HCT116 (cell line): Measurements from ENCODE around the gene KCNN3. TPM values are rescaled to one million over a fixed set of nuclear protein-coding genes. Genes with fewer than 3 reads are reported as not detected.

Experiments
- ATAC-seq: fragments of 200-7000 bp; cut with Tn5 transposase; 2 replicates; pipeline ENCODE4 v1.9.1; 2020; ENCODE audit warnings: mild to moderate bottlenecking, moderate library complexity
- BruUV-seq: library from RNA; stranded (reverse); fragments of 400-500 nt; replicated peaks from 2 replicates; lab custom pipeline; 2021; lab: Mats Ljungman, UMichigan
- CTCF ChIA-PET: fragments of 300-600 bp; sonication (Branson Sonifier 250); formaldehyde crosslinking; loops from one replicate; lab custom pipeline; 2021; ENCODE audit warnings: antibody characterized with exemption; lab: Charles Lee
- POLR2A ChIA-PET: fragments of 300-600, 350-600 bp; sonication (Branson Sonifier 250); formaldehyde crosslinking; loops from one replicate; lab custom pipeline; 2021; ENCODE audit warnings: antibody characterized with exemption; lab: Charles Lee
- RAD21 ChIA-PET, 2 experiments: fragments of 300-600 bp; sonication (Branson Sonifier 250); formaldehyde crosslinking; loops; one replicate each; lab custom pipeline; 2023; ENCODE audit warnings: low total read pairs in 2 of 2; ENCODE audit not compliant: uncharacterized antibody in 2 of 2, unreplicated experiment in 2 of 2, low non-redundant PET in 1 of 2; lab: Charles Lee
- DNase-seq: peaks from one replicate; pipeline ENCODE4 v3.0.0-alpha.2; 2010; ENCODE audit warnings: low read depth, low spot score
- H2AFZ ChIP-seq: fragments of 200-600 bp; shearing (Covaris generic), sonication (generic); 2 replicates; pipeline ENCODE4 v1.6.1; 2017; ENCODE audit warnings: low read depth, mixed run types, mixed read lengths, antibody characterized with exemption, low read length; ENCODE audit not compliant: poor library complexity, severe bottlenecking
- H3K27ac ChIP-seq: 2 replicates; pipeline ENCODE4 v1.5.1; 2012; ENCODE audit warnings: low read depth, low read length
- H3K27me3 ChIP-seq: fragments of 200-600 bp; sonication (generic); 2 replicates; pipeline ENCODE4 v1.6.1; 2016; ENCODE audit warnings: mixed run types, low read length, mixed read lengths; ENCODE audit not compliant: insufficient read depth
- H3K36me3 ChIP-seq, 2 experiments: fragments of 200-500 bp in 1 of 2; fragments of 200-600 bp in 1 of 2; sonication (Bioruptor generic) in 1 of 2; sonication (generic) in 1 of 2; 2 replicates each; pipeline versions ENCODE4 v1.5.1 to v1.6.1; 2014 to 2016; ENCODE audit warnings: low read length in 2 of 2, inconsistent platforms in 1 of 2, mixed read lengths in 1 of 2, mixed run types in 1 of 2; ENCODE audit not compliant: insufficient read depth in 2 of 2, control insufficient read depth in 1 of 2
- H3K4me1 ChIP-seq, 2 experiments: fragments of 200-600 bp in 1 of 2; sonication (generic) in 1 of 2; 2 replicates each; pipeline versions ENCODE4 v1.5.1 to v1.6.1; 2012 to 2017; ENCODE audit warnings: low read length in 2 of 2, inconsistent platforms in 1 of 2, mild to moderate bottlenecking in 1 of 2, mixed read lengths in 1 of 2, mixed run types in 1 of 2, moderate library complexity in 1 of 2; ENCODE audit not compliant: insufficient read depth in 2 of 2, control insufficient read depth in 1 of 2
- H3K4me2 ChIP-seq: fragments of 200-600 bp; sonication (generic); 2 replicates; pipeline ENCODE4 v1.6.1; 2017; ENCODE audit warnings: mixed run types, low read length, mixed read lengths
- H3K4me3 ChIP-seq, 2 experiments: fragments of 200-600 bp in 1 of 2; sonication (generic) in 1 of 2; replicated peaks in 1 of 2; 2 replicates each; pipeline ENCODE4 v1.5.1; 2011 to 2016; ENCODE audit warnings: low read length in 2 of 2, control low read depth in 1 of 2, low read depth in 1 of 2, mild to moderate bottlenecking in 1 of 2, mixed read lengths in 1 of 2, mixed run types in 1 of 2
- H3K79me2 ChIP-seq: fragments of 200-600 bp; sonication (generic); 2 replicates; pipeline ENCODE4 v1.6.1; 2017; ENCODE audit warnings: mild to moderate bottlenecking, mixed run types, low read length, moderate library complexity, mixed read lengths; ENCODE audit not compliant: insufficient read depth
- H3K9ac ChIP-seq: fragments of 200-600 bp; sonication (generic); 2 replicates; pipeline ENCODE4 v1.6.1; 2016; ENCODE audit warnings: low read length, mixed read lengths
- H3K9me2 ChIP-seq: fragments of 200-600 bp; sonication (generic), shearing (Covaris generic); 2 replicates; pipeline ENCODE4 v1.6.1; 2017; ENCODE audit warnings: mixed run types, mild to moderate bottlenecking, moderate library complexity; ENCODE audit not compliant: insufficient read depth
- H3K9me3 ChIP-seq, 2 experiments: fragments of 200-500 bp in 1 of 2; fragments of 200-600 bp in 1 of 2; sonication (Bioruptor generic) in 1 of 2; sonication (generic) in 1 of 2; 2 replicates each; pipeline ENCODE4 v1.6.1; 2014 to 2017; ENCODE audit warnings: low read length in 2 of 2, mixed read lengths in 2 of 2, inconsistent platforms in 1 of 2, low read depth in 1 of 2, mild to moderate bottlenecking in 1 of 2, mixed run types in 1 of 2, moderate library complexity in 1 of 2; ENCODE audit not compliant: control insufficient read depth in 1 of 2, insufficient read depth in 1 of 2
- H4K20me1 ChIP-seq: fragments of 200-600 bp; sonication (generic), shearing (Covaris generic); 2 replicates; pipeline ENCODE4 v1.6.1; 2017; ENCODE audit warnings: mixed run types, mild to moderate bottlenecking, moderate library complexity; ENCODE audit not compliant: insufficient read depth
- CEBPB ChIP-seq: IDR thresholded peaks from 2 replicates; pipeline ENCODE4 v1.6.1; 2012; ENCODE audit warnings: low read depth
- EGR1 ChIP-seq: IDR thresholded peaks from 2 replicates; pipeline ENCODE4 v1.6.1; 2012; ENCODE audit warnings: low read depth
- ELF1 ChIP-seq: IDR thresholded peaks from 2 replicates; pipeline ENCODE4 v1.6.1; 2012; ENCODE audit warnings: low read depth, borderline replicate concordance
- EZH2 ChIP-seq: fragments of 200-600 bp; sonication (generic); IDR thresholded peaks from 2 replicates; pipeline ENCODE4 v1.6.1; 2017; ENCODE audit warnings: antibody characterized with exemption, mixed run types
- JUND ChIP-seq: IDR thresholded peaks from 2 replicates; pipeline ENCODE4 v1.6.1; 2012
- POLR2A ChIP-seq: IDR thresholded peaks from 2 replicates; pipeline ENCODE4 v1.7.0; 2011; ENCODE audit warnings: borderline replicate concordance; ENCODE audit not compliant: insufficient read depth, insufficient read length; ENCODE audit errors: extremely low read depth
- SIN3A ChIP-seq: IDR thresholded peaks from 2 replicates; pipeline ENCODE4 v1.6.1; 2012; ENCODE audit warnings: low read depth
- SRF ChIP-seq: IDR thresholded peaks from 2 replicates; pipeline ENCODE4 v1.6.1; 2012; ENCODE audit warnings: low read depth
- YY1 ChIP-seq: IDR thresholded peaks from 2 replicates; pipeline ENCODE4 v1.6.1; 2011; ENCODE audit warnings: low read length, low read depth, moderate library complexity, mild to moderate bottlenecking; ENCODE audit not compliant: insufficient replicate concordance; ENCODE audit errors: extremely low read depth
- intact Hi-C: fragments of 100-400 bp; cut with micrococcal nuclease; formaldehyde crosslinking; loops from 2 replicates; pipeline ENCODE4 v1.10.0; 2022
- total RNA-seq: library from RNA; stranded (reverse); gene quantifications from one replicate; pipeline ENCODE4 v1.2.1, GENCODE V29; 2021; ENCODE audit not compliant: unreplicated experiment
- TF ChIP-seq, protein P1 (sequence below): IDR thresholded peaks from 2 replicates; pipeline ENCODE4 v1.6.1; 2011; ENCODE audit warnings: mild to moderate bottlenecking, low read length, moderate library complexity; ENCODE audit not compliant: insufficient replicate concordance; ENCODE audit errors: extremely low read depth
- TF ChIP-seq, protein P2 (sequence below): IDR thresholded peaks from 2 replicates; pipeline ENCODE4 v1.6.1; 2012; ENCODE audit warnings: low read depth

KCNN3 gene
- total RNA-seq, 1 experiment from 2014 or later, result 1.1 TPM

DNA sequence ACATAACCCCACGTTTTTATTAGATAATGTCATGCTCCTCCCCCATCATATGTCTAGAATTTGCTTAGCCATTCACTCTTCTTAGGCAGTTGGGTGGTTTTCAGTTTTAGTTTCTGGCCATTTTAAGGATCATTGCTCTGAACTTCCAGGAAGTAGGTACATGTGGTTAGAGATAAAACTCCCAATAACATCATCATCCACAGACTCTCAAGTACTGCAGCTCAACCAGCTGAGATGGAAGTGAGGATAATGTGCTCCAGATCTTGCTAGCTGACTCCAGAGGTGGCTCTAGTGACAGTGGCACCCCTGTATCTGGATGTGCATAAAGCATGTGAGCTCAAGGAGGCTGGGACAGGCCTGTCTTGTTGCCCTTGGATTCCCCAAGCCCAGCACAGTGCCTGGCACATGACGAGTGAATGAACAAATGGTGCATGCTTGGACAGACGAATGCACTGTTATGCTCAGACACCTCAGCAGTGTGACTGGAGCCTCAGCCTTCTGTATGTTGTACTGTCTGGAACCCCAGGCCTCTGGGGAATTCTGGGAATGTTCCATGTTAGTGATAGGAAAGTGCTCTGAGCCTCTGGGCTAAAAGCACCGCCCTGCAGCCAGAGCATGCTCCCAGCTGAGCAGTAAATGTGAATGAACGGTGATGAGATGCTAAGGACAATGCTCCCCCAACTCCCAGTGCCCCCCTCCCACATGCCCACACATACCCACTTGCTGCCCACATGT is 16.4 kb upstream of the KCNN3 start:
- peaks cover 0 to 6% of the 10 kb centered on the region in 2 experiments; a peak in 2 of 4 replicates for H3K4me1 ChIP-seq
- ChIA-PET POLR2A (no interaction called here), RAD21 (no interaction called here), CTCF (no interaction called here)
- H3K27ac ChIP-seq, result no peak overlapping the region
- H4K20me1 ChIP-seq, result no peaks in the 10 kb centered on the region
- no peaks in the 10 kb centered on the region for H3K79me2 ChIP-seq
- H3K4me3 ChIP-seq, result no peak overlapping the region
- ATAC-seq (no peak), DNase-seq (no peak)
- H2AFZ ChIP-seq, result no peak overlapping the region
- H3K9ac ChIP-seq, result no peak overlapping the region
- no peaks in the 10 kb centered on the region for H3K9me3 ChIP-seq
- TF ChIP-seq EGR1 (no peak), POLR2A (no peak), YY1 (no peak), CEBPB (no peak), SRF (no peak), ELF1 (no peak), SIN3A (no peak), JUND (no peak), EZH2 (no peak)
- TF ChIP-seq, protein P1, sequence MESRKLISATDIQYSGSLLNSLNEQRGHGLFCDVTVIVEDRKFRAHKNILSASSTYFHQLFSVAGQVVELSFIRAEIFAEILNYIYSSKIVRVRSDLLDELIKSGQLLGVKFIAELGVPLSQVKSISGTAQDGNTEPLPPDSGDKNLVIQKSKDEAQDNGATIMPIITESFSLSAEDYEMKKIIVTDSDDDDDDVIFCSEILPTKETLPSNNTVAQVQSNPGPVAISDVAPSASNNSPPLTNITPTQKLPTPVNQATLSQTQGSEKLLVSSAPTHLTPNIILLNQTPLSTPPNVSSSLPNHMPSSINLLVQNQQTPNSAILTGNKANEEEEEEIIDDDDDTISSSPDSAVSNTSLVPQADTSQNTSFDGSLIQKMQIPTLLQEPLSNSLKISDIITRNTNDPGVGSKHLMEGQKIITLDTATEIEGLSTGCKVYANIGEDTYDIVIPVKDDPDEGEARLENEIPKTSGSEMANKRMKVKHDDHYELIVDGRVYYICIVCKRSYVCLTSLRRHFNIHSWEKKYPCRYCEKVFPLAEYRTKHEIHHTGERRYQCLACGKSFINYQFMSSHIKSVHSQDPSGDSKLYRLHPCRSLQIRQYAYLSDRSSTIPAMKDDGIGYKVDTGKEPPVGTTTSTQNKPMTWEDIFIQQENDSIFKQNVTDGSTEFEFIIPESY, result no peak
- TF ChIP-seq, protein P2, sequence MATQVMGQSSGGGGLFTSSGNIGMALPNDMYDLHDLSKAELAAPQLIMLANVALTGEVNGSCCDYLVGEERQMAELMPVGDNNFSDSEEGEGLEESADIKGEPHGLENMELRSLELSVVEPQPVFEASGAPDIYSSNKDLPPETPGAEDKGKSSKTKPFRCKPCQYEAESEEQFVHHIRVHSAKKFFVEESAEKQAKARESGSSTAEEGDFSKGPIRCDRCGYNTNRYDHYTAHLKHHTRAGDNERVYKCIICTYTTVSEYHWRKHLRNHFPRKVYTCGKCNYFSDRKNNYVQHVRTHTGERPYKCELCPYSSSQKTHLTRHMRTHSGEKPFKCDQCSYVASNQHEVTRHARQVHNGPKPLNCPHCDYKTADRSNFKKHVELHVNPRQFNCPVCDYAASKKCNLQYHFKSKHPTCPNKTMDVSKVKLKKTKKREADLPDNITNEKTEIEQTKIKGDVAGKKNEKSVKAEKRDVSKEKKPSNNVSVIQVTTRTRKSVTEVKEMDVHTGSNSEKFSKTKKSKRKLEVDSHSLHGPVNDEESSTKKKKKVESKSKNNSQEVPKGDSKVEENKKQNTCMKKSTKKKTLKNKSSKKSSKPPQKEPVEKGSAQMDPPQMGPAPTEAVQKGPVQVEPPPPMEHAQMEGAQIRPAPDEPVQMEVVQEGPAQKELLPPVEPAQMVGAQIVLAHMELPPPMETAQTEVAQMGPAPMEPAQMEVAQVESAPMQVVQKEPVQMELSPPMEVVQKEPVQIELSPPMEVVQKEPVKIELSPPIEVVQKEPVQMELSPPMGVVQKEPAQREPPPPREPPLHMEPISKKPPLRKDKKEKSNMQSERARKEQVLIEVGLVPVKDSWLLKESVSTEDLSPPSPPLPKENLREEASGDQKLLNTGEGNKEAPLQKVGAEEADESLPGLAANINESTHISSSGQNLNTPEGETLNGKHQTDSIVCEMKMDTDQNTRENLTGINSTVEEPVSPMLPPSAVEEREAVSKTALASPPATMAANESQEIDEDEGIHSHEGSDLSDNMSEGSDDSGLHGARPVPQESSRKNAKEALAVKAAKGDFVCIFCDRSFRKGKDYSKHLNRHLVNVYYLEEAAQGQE, result no peak
- H3K4me2 ChIP-seq, result no peak overlapping the region
- H3K36me3 ChIP-seq, result no peaks in the 10 kb centered on the region
- H3K9me2 ChIP-seq, result no peaks in the 10 kb centered on the region
- no TSS peak for BruUV-seq
- intact Hi-C loops, result no loop called here
- H3K27me3 ChIP-seq, result no peaks in the 10 kb centered on the region
